NCI-H2107 treated with DMSO at 0.1 percent for 48 hours (cell line): ENCODE results near the gene GLE1.
"Not testable (repeated sequence)": the region's sequence is repeated elsewhere in the genome, so short reads cannot be mapped to it uniquely, and the experiment has no call there.

Source experiments
- DNase-seq: peaks from one replicate; lab custom pipeline; 2025; ENCODE audit not compliant: unreplicated experiment; lab: John Stamatoyannopoulos, UW

Gene GLE1

DNA sequence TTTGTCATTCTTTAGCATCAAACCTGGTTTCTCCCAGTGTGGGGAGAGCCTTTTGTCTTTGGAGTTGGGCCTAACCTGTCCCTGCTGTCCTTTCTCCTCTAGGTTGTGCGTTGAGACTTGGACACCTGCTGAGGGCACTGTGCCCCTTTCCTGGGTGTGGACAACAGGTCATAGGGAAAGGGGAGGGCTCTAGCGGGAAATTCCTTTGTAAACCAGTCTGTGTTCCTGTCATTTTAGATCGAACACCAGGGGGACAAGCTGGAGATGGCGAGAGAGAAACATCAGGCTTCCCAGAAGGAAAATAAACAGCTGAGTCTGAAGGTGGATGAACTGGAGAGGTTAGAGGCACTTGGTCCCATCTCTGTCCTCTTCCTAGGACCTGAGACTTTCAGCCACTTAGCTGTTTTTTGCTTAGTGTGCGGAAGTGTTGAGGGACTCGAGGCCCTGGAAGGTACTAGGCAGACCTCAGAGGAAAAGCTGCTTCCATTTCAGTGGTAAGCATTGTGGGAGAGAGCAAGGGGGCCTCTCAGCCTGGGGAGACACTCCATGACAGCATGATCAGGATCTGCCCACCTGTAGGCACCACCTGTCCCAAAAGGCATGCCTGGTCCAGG is 8.6 kb upstream of the GLE1 start:
- DNase-seq = no peak

DNA sequence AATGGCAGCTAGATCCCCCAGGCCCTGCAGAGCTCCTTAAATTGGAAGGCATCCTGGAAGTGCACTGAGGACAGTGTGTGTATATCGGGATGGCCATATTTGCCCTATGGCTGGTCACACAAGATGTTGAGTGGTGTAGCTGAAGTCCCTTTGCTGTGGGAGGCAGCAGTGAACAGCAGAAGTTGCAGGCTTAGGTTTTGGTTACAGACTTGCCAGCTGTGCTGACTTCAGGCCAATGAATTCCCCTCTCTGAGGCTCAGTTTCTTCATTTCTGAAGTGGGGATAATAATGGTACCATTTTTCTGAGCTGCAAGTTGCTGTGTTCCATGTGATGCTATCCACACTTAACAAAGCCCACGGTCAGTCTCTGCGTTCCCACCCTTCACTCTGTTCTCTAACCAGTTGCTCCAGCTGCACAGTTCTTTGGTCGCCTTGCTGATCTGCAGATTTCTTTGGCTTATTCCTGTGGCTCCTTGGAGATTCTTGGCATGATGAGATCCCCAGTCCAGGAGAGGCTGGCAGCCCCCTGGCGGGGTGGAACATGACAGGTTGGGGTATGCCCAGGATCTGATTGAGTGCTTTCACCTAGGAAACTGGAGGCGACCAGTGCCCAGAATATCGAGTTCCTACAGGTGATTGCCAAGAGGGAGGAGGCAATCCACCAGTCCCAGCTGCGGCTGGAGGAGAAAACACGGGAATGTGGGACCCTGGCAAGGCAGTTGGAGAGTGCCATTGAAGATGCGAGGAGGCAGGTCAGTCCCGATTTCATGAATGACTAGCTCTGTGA is 6.5 kb upstream of the GLE1 start:
- DNase-seq = no peak

DNA sequence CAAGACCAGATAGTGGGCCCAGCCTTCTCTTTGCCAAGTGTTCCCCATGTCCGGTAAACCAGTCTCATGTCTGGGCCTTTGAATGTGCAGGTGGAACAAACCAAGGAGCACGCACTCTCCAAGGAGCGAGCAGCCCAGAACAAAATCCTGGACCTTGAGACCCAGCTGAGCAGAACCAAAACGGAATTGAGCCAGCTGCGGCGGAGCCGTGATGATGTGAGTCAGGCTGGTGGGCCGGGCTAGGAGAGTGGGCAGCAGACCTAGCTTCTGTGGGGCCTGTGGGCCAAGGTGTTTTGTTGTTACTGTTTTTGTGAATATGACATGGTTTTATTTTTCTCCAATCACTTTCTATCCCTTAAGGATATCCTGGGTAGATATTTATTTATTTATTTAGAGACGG is 5.6 kb upstream of the GLE1 start:
- no peak for DNase-seq

DNA sequence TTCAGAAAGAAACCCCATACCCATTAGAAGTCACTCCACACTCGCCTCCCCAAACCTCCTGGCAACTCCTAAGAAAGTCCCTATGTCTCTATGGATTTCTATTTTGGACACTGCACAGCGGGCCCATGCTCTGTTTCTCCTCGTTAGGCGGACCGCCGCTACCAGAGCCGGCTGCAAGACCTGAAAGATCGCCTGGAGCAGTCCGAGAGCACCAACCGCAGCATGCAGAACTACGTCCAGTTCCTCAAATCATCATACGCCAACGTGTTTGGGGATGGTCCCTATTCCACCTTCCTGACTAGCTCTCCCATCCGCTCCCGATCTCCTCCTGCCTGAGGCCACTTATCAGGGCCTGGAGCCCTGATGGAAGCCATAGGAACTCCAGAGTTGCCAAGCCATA is 4.6 kb upstream of the GLE1 start:
- DNase-seq = no peak

DNA sequence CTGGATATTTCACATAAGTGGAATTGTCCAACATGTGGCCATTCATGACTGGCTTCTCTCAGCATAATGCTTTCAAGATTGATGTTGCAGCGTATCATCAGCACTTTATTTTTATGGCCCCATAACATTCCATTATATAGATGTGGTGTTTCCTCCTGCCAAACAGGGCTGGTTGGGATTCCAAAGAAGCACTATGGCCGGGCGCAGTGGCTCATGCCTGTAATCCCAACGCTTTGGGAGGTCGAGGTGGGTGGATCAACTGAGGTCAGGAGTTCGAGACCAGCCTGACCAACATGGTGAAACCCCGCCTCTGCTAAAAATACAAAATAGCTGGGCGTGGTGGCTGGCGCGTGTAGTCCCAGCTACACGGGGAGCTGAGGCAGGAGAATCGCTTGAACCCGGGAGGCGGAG is 1.1 kb upstream of the GLE1 start:
- not testable (repeated sequence) for DNase-seq

DNA sequence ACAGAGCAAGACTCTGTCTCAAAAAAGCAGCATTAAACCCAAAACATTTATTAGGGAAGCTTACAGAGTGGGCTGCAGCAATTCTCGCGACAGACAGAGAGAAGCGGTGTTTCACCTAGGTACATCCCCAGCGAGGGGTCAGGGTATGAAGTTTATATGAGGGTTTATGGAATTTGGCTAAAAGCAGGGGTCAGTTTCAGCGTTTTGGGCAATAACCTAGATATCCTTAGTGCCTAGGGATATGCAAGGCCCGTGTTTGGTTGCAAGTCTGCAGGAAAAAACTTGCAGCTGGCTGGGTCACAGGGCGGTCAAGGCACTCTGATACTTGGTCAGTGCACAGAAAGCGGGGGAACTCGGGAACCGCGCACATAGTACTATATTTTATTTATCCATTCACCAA is 649 bp upstream of the GLE1 start:
- no peak for DNase-seq

DNA sequence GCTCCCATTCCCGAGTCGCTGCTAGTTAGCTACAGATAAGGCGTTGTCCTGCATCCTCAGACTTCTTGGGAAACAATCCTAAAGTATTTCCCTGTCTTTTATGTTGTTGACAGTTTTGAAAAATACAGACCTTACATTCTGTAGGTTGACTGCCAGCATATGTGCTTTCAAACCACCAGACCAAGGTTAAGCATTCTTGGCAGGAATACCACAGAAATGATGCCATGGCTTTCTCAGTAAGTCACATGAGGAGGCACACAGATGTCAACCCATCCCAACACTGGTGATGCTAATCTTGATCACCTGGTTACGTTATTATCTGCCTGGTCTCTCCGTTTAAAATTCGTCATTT is 871 bp downstream of the GLE1 start:
- no peak for DNase-seq

DNA sequence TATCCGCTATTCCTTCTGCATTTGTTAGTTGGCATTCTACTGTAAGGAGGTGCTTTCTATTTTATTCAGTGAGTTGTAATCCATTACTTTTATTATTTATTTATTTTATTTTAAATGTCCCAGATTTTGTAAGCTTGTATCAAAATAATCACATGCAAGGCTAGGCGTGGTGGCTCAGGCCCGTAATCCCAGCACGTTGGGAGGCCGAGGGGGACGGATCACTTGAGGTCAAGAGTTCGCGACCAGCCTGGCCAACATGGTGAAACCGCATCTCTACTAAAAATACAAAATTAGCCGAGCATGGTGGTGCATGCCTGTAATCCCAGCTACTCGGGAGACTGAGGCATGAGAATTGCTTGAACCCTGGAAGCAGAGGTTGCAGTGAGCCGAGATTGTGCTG is 1.4 kb downstream of the GLE1 start:
- not testable (repeated sequence) for DNase-seq

DNA sequence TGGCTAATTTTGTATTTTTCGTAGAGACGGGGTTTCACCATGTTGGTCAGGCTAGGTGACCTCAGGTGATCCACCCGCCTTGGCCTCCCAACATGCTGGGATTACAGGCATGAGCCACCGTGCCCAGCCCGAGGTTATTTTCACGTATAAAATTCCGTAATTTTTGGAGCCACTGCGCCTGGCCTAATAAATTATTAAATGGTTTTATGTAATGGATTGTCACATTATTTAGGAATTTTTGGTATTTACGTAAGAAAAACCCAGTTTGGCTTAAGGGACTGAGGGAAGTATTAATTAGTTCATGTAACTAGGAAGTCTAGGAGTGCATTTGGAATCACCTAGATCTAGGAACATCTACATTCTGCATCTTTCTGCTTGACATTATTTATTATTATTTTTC is 8.3 kb downstream of the GLE1 start:
- no peak for DNase-seq

DNA sequence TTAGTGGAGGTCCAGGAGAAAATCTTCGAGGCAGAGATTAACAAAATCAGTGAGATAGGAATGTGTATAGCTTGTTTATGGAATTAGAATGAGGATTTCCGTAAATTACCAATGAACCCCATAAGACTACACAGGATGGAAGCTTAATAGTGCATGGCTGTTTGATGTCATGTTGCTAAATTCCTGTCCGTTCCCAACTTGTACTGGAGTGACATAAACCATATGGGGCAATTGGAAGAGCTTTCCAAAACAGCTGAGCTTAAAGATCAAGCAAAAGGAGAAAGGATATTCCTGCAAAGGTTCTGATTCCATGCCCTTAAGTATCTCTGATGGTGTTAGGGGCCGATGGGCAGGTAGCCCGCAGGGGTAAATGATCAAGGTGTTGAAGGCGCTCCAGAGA is 17.4 kb downstream of the GLE1 start:
- DNase-seq = no peak

DNA sequence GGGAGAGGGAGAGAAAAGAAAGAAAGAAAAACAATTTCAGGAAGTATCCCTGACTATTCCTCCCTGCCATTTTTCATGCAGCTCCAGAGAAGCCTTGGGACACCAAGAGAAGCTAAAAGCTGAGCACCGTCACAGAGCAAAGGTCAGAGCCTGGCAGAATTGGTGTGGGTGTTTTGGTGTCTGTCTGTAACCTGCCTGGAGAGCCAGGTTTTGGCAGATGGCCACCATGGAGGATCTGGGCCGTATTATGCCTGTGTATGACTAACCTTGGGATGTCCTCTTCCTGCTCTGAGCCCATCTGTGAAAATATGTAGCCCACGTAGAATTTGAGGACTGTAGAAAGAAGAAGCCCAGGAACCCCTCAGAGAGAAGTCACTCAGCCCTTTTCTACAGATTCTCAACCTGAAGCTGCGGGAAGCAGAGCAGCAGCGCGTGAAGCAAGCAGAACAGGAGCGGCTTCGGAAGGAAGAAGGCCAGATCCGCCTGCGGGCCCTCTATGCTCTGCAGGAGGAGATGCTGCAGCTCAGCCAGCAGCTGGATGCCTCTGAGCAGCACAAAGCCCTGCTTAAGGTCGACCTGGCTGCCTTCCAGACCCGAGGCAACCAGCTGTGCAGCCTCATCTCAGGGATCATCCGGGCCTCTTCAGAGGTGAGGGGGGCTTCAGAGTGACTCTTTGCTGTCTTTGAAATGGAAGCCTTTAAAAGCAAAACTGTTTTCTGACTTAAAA is 18.8 kb downstream of the GLE1 start:
- DNase-seq = no peak

DNA sequence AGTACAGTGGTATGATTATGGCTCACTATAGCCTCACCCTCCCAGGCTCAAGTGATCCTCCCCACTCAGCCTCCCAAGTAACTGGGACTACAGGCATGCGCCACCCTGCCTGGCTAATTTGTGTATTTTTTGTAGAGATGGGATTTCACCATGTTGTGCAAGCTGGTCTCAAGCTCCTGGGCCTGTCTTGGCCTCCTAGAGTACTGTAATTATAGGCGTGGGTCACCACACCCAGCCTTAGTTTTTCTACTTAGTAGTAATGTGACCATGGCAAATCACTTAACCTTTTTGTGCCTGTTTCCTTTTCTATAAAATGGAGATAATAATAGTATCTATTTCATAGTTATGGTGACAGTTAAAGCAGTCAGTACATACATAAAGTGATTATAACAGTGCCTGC is 22.2 kb downstream of the GLE1 start:
- no peak for DNase-seq

DNA sequence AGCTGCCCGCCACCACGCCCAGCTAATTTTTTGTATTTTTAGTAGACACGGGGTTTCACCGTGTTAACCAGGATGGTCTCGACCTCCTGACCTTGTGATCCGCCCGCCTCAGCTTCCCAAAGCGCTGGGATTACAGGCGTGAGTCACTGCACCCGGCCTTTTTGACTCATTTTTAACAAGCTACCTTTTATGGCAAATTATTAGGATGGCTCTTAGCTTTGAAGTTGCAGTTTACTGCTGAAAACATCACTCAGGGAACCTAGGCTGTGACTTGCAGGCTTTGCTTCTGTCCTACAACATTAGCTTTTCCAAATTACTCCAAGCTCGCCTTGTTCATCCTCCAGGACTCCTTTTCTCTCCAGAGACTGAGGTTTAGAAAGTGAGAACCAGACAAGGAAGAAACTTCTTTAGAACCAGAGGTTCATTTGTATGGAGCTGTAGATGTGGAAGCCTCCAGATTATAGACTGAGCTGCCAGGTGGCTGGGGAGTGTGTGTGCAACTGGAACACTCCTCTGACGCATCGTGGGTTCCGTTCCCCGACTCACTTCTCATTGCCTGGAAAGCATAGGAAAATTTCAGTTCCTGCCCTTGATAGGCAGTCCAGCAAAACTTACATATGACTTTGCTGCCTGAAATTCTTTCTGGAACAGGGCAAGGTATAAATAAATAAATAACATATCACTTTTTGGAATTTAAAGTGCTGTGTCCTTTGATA is 24.1 kb downstream of the GLE1 start:
- DNase-seq = no peak

DNA sequence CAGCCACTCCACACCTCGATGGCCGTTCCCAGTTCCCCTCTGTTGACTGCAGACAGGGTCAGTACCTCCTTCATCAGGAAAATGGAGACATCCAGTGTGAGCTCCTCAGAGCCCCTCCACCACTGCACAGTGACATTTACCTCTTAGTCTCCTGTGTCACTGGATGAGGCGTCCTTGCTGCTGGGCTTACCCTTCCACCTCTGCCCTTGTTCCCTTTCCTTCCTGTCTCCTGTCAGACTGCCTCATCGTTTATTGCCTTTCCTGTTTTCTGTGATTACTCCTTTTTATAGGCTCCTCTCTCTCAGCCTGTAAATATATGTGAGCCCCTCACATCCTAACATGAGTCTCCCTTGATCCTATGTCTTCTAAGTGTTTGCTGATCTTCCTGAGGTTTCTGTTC is 24.7 kb downstream of the GLE1 start:
- no peak for DNase-seq

DNA sequence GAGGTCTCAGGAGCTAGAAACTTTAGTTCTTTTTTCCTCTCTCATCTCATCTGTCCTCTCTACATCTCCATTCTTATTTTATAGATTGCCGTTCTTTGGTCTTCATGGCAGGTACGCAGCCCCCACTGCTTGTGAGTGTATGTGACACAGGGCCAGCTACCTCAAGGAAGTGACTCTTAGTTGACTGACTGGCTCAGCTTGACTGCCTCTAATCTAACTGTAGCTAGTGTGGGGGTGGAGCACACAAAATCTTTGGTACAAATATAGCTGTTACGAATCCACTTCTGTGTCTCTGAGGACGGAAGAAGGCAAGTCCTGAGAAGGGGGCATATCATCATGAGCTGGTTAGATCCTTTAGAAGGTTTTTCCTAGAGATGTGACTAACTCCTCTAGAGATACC is 28.1 kb downstream of the GLE1 start:
- DNase-seq = no peak

DNA sequence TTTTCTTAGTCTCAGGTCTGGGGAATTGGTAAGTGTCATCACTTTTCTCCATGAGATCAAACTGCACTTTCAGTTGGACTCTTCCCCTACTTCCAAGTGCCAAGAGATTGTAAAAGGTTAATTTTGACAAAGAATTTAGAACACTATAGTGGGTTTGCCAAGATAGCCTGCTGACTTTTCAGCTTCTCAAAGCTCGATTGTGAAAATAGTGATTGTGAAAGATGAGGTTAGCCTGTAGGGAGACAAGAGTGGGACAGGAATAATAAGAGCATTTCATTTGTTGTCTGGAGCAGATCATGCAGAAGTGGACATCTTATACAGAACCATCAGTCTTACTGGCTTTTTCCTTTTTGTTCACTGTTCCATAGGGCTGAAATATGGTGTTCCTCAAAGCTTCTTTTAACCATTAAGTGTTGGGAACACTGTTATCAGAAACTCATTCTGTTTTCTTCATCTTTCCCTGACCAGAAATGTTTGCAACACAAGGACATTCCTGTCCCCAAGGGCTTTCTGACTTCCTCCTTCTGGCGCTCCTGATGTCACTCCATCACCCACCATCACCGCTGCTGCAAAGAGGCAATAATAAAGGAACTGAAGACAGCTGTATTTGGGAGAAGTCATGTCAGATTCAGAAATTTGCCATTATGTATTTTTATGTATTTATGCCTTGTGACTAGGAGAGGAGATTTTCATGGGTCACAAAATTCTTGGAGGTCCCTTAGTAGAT is 36.3 kb downstream of the GLE1 start:
- no peak for DNase-seq

DNA sequence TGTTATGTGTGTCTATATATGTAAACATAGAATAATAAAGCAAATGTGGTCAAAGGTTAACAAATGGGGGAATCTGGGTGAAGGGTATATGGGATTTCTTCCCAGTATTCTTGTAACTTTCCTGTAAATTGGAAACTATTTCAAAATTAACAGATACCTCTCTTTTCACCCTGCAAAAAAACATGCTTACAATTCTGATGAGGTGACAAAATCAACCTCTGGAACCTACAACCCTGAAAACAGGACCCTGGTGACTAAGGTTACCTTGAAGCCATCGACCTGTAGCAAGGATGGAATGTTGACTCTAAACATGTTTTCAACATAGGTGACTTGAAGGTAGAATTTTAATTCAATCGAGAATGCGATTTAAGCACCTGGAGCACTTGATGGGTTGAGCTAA is 42.0 kb downstream of the GLE1 start:
- DNase-seq = no peak

DNA sequence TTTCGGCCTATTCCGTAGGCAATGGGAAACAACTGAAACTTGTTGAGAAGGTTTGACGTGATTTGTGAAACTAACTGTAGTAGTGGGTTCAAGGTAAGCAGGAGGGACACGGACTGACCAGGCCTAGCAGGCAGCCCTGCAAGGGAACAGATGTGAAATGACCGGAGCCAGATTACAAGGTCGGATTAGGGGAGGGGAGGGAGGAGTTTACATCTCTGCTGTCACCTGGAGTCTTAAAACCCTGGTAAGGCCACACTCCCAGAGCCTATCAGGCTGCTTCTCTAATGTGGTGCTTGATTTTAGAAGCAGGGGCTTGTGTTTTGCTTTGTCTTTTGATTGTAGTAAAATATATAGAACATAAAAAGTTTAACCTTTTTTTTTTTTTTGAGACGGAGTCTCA is 44.4 kb downstream of the GLE1 start:
- no peak for DNase-seq

DNA sequence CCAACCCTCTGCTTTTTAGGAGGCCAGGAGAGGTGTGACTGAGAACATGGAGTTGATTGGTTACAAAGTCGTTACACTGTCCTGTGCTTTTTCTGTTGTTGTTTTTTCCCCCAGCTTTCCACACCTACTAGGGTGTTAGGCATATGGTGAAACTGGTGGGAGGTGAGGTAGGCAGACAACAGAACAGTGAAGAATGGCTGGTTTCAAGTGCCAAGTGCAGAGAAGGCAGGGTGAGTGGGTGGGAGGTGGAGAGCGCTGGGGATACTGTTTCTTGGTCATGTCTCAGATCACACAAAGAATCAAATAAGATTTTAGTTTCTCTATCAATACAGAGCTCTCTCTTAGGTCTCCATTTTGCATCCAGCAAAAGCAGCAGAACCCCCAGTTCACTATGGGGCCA is 45.7 kb downstream of the GLE1 start:
- no peak for DNase-seq

DNA sequence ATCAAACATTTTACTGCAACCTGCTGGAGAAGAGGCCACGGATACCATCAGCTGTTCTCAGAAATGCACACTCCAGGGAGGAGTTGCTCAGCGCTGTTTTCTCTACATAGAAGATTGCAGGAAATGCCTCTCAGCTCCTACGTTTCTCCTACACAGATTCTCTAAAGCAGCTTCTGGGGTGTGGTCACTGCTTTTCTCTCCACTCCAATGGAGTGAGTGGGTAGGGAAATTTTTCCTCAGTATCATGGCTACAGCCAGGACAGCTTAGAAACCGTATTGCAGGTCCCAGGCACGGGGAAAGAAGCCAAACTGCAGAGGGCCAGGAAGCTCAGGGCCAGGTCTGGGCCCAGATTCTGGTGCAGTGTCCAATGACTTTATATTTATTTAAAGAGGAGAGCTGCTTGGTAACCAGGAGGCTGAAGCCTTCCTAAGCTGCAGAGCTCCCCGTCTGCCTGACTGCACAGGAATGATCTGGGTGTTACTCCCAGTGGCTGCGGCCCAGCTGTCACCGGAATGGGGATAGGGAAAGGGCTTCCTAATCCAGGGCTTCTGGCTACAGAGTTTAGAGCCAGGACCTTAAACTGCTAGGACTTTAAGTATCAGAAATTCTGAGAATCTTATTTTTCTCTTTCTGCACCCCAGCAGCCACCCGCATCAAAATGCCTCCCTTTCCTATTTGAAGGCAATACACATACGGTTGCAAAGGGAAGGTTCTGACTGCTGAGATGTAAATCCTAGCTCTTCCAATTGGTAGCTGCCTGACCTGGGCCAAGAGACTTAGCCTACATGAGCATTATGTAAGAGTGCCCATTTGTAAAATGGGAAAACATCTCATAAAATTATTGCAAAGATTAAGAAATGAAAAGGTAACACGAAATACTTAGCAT is 46.5 kb downstream of the GLE1 start:
- no peak for DNase-seq
